SK-N-SH (cell line): Measurements from ENCODE around the gene ASAP3. TPM values are rescaled to one million over a fixed set of nuclear protein-coding genes. Genes with fewer than 3 reads are reported as not detected.

Experiments used
- CTCF ChIA-PET: fragments of 300-600, 350-600 bp; formaldehyde crosslinking; extraction: SDS; loops from one replicate; lab custom pipeline; 2021; lab: Yijun Ruan, JAX
- POLR2A ChIA-PET: fragments of 350-600 bp; sonication (Branson Sonifier 250); formaldehyde crosslinking; extraction: SDS; loops from one replicate; lab custom pipeline; 2020; ENCODE audit warnings: antibody characterized with exemption, inconsistent platforms; lab: Yijun Ruan, JAX
- DNase-seq: peaks from one replicate; pipeline ENCODE4 v3.0.0; 2012
- H2AFZ ChIP-seq: fragments of 200-600 bp; sonication (generic); 2 replicates; pipeline ENCODE4 v1.8.1; 2016; ENCODE audit warnings: antibody characterized with exemption, mild to moderate bottlenecking, low read depth
- H3F3A ChIP-seq: fragments of 200-600 bp; sonication (generic); replicated peaks from 2 replicates; pipeline ENCODE3; 2016; ENCODE audit warnings: antibody characterized with exemption, mild to moderate bottlenecking; ENCODE audit not compliant: insufficient read depth
- H3K27ac ChIP-seq, 2 experiments: fragments of 200-500 bp in 1 of 2; fragments of 200-600 bp in 1 of 2; sonication (Bioruptor generic) in 1 of 2; sonication (generic), shearing (Covaris generic) in 1 of 2; 2 replicates each; pipeline versions ENCODE4 v1.5.1 to v1.6.1; 2014 to 2016; ENCODE audit warnings: low read depth in 2 of 2, inconsistent platforms in 1 of 2, low read length in 1 of 2, mild to moderate bottlenecking in 1 of 2, mixed read lengths in 1 of 2
- H3K27me3 ChIP-seq: fragments of 200-600 bp; sonication (generic), shearing (Covaris generic); 2 replicates; pipeline ENCODE4 v1.6.1; 2016; ENCODE audit warnings: mixed run types; ENCODE audit not compliant: insufficient read depth
- H3K36me3 ChIP-seq, 2 experiments: fragments of 200-500 bp in 1 of 2; fragments of 200-600 bp in 1 of 2; sonication (Bioruptor generic) in 1 of 2; sonication (generic) in 1 of 2; replicated peaks in 1 of 2; 2 replicates each; pipeline versions ENCODE3 to v1.5.1; 2014 to 2016; ENCODE audit warnings: low read length in 1 of 2, mild to moderate bottlenecking in 1 of 2; ENCODE audit not compliant: insufficient read depth in 2 of 2, control insufficient read depth in 1 of 2
- H3K4me1 ChIP-seq, 2 experiments: fragments of 200-500 bp in 1 of 2; fragments of 200-600 bp in 1 of 2; sonication (Bioruptor generic) in 1 of 2; sonication (generic), shearing (Covaris generic) in 1 of 2; 2 replicates each; pipeline versions ENCODE4 v1.5.1 to v1.6.1; 2014 to 2016; ENCODE audit warnings: low read depth in 1 of 2, low read length in 1 of 2, mixed run types in 1 of 2; ENCODE audit not compliant: insufficient read depth in 2 of 2, control insufficient read depth in 1 of 2
- H3K4me2 ChIP-seq: fragments of 200-600 bp; sonication (generic), shearing (Covaris generic); 2 replicates; pipeline ENCODE4 v1.6.1; 2017; ENCODE audit warnings: mixed run types
- H3K4me3 ChIP-seq, 2 experiments: fragments of 200-500 bp in 1 of 2; fragments of 200-600 bp in 1 of 2; sonication (Bioruptor generic) in 1 of 2; sonication (generic), shearing (Covaris generic) in 1 of 2; 2 replicates each; pipeline versions ENCODE4 v1.5.1 to v1.8.1; 2014 to 2016; ENCODE audit warnings: low read depth in 2 of 2, inconsistent platforms in 1 of 2, low read length in 1 of 2, mild to moderate bottlenecking in 1 of 2, mixed read lengths in 1 of 2, moderate library complexity in 1 of 2
- H3K79me2 ChIP-seq: fragments of 200-600 bp; sonication (generic); 2 replicates; pipeline ENCODE4 v1.8.1; 2017; ENCODE audit warnings: mild to moderate bottlenecking; ENCODE audit not compliant: insufficient read depth
- H3K9ac ChIP-seq: fragments of 200-600 bp; sonication (generic); 2 replicates; pipeline ENCODE4 v1.6.1; 2017; ENCODE audit warnings: mixed run types
- H3K9me2 ChIP-seq: fragments of 200-600 bp; sonication (generic); 2 replicates; pipeline ENCODE4 v1.6.1; 2017; ENCODE audit warnings: mixed run types
- H3K9me3 ChIP-seq: fragments of 200-600 bp; sonication (generic); 2 replicates; pipeline ENCODE4 v1.6.1; 2017; ENCODE audit warnings: mixed run types, mild to moderate bottlenecking, moderate library complexity
- H4K20me1 ChIP-seq: fragments of 200-600 bp; sonication (generic); 2 replicates; pipeline ENCODE4 v1.6.1; 2017; ENCODE audit warnings: mild to moderate bottlenecking, mixed run types; ENCODE audit not compliant: insufficient read depth
- CHD2 ChIP-seq: fragments of 150-350 bp; IDR thresholded peaks from 2 replicates; pipeline ENCODE4 v1.6.1; 2018; ENCODE audit warnings: low read length; ENCODE audit not compliant: partially characterized antibody
- ELF1 ChIP-seq: IDR thresholded peaks from 2 replicates; pipeline ENCODE4 v1.4.0; 2012
- FOSL2 ChIP-seq: IDR thresholded peaks from 2 replicates; pipeline ENCODE4 v1.4.0; 2012; ENCODE audit warnings: low read depth, mild to moderate bottlenecking, moderate library complexity, borderline replicate concordance
- FOXJ3 ChIP-seq: sonication (generic); formaldehyde crosslinking; IDR thresholded peaks from 2 replicates; pipeline ENCODE4 v1.5.1; 2020; ENCODE audit warnings: mild to moderate bottlenecking, missing genetic modification reagents
- FOXM1 ChIP-seq: IDR thresholded peaks from 2 replicates; pipeline ENCODE4 v1.4.0; 2012; ENCODE audit warnings: low read depth, mild to moderate bottlenecking
- MAX ChIP-seq: IDR thresholded peaks from 2 replicates; pipeline ENCODE4 v1.4.0; 2012; ENCODE audit warnings: low read depth
- MEF2A ChIP-seq: IDR thresholded peaks from 2 replicates; pipeline ENCODE4 v1.4.0; 2012; ENCODE audit warnings: low read depth, borderline replicate concordance
- MXI1 ChIP-seq: IDR thresholded peaks from 2 replicates; pipeline ENCODE4 v1.6.1; 2012; ENCODE audit warnings: mild to moderate bottlenecking, low read depth, low read length, improper control_type of control experiment
- NFIC ChIP-seq: IDR thresholded peaks from 2 replicates; pipeline ENCODE4 v1.4.0; 2012; ENCODE audit warnings: borderline replicate concordance
- NRF1 ChIP-seq: IDR thresholded peaks from 2 replicates; pipeline ENCODE4 v1.6.1; 2012; ENCODE audit warnings: low read depth, mild to moderate bottlenecking, low read length
- RCOR1 ChIP-seq: fragments of 150-350 bp; IDR thresholded peaks from 2 replicates; pipeline ENCODE4 v1.6.1; 2017; ENCODE audit warnings: antibody characterized with exemption, low read length
- RFX5 ChIP-seq: IDR thresholded peaks from 2 replicates; pipeline ENCODE4 v1.6.1; 2012; ENCODE audit warnings: mild to moderate bottlenecking, improper control_type of control experiment, low read length
- RXRA ChIP-seq: IDR thresholded peaks from 2 replicates; pipeline ENCODE4 v1.4.0; 2012; ENCODE audit warnings: low read depth, mild to moderate bottlenecking, borderline replicate concordance
- SMC3 ChIP-seq: IDR thresholded peaks from 2 replicates; pipeline ENCODE4 v1.6.1; 2012; ENCODE audit warnings: low read depth, low read length, improper control_type of control experiment
- TAF1 ChIP-seq: IDR thresholded peaks from 2 replicates; pipeline ENCODE4 v1.6.1; 2012; ENCODE audit warnings: low read depth, mild to moderate bottlenecking, low read length, moderate library complexity, borderline replicate concordance
- TEAD4 ChIP-seq: IDR thresholded peaks from 2 replicates; pipeline ENCODE4 v1.4.0; 2012; ENCODE audit warnings: mild to moderate bottlenecking, borderline replicate concordance; ENCODE audit not compliant: insufficient read depth
- USF1 ChIP-seq: IDR thresholded peaks from 2 replicates; pipeline ENCODE4 v1.4.0; 2012; ENCODE audit warnings: low read depth, borderline replicate concordance
- ZBTB33 ChIP-seq: IDR thresholded peaks from 2 replicates; pipeline ENCODE4 v1.4.0; 2012; ENCODE audit warnings: low read depth, borderline replicate concordance
- WGBS: methylation state at CpG from one replicate; pipeline ENCODE4 v1.1.6; 2017; ENCODE audit warnings: low lambda C conversion rate; 5-methylcytosine and 5-hydroxymethylcytosine counted together
- polyA plus RNA-seq, 3 experiments: library from polyadenylated mRNA; depleted of rRNA; stranded (reverse); fragments of >200 nt; gene quantifications; 2 replicates each; pipeline ENCODE4 v1.2.3, GENCODE V29; 2012

The ASAP3 gene
- polyA plus RNA-seq, 1 of the 3 experiments (the other 2 are of a cell fraction): 19.6 TPM

- CTCF ChIA-PET: interaction anchor here (1.0 to 29.7 kb wide), 7 partner anchors 9 to 108 kb away, joined by 3 to 503 read pairs (median 4); no protein-coding TSS in a partner anchor
- no peaks in the 10 kb centered on the region for H3K36me3 ChIP-seq
- H3K9ac ChIP-seq: peak overlapping the region; percentile 65; the same call in 1 of the 2 replicates
- no peak for DNase-seq
- no peaks in the 10 kb centered on the region for H4K20me1 ChIP-seq
- POLR2A ChIA-PET: interaction anchor here (1.7 to 3.5 kb wide), 4 partner anchors 10 to 186 kb away, joined by 6 to 18 read pairs (median 8); partner anchors contain the start of gene HNRNPR
- H3K9me3 ChIP-seq: no peaks in the 10 kb centered on the region
- peak overlapping the region; percentile 99 for H3K4me2 ChIP-seq
- H2AFZ ChIP-seq: peak overlapping the region; percentile 97
- no peaks in the 10 kb centered on the region for H3K9me2 ChIP-seq
- no peaks in the 10 kb centered on the region for H3K27me3 ChIP-seq
- H3K27ac ChIP-seq: peak overlapping the region in 1 of 2 experiments; percentile 82; a peak in 2 of 4 replicates
- WGBS: 28% methylated on average over 6 of the region's 22 CpGs
- H3K79me2 ChIP-seq: no peaks in the 10 kb centered on the region
- H3F3A ChIP-seq: peaks cover 18% of the 10 kb centered on the region
- peaks cover 11 to 34% of the 10 kb centered on the region in 2 experiments; a peak in 3 of 4 replicates for H3K4me1 ChIP-seq
- TF ChIP-seq MEF2A (no peak), SMC3 (no peak), RXRA (no peak), CHD2 (no peak), NRF1 (no peak), USF1 (no peak), NFIC (no peak), TEAD4 (no peak), FOXM1 (no peak), FOXJ3 (no peak), TAF1 (no peak), ELF1 (no peak), RCOR1 (no peak), ZBTB33 (no peak), MXI1 (no peak), MAX (no peak), RFX5 (no peak), FOSL2 (no peak)
- H3K4me3 ChIP-seq: peak overlapping the region; percentile 67 to 74
These were observed 46.2 kb upstream of the ASAP3 start for GRCh38 chr1:23530087-23530746.
